IMR-90 (cell line): ENCODE data around the gene TRAT1. TPM values are rescaled to one million over a fixed set of nuclear protein-coding genes. Genes with fewer than 3 reads are reported as not detected.

Experiments used
- ATAC-seq: fragments of 200-7000 bp; cut with Tn5 transposase; 2 replicates; pipeline ENCODE4 v1.9.1; 2020; ENCODE audit warnings: low read depth, mild to moderate bottlenecking, moderate library complexity
- BruUV-seq: library from RNA; stranded (reverse); fragments of 400-500 nt; replicated peaks from 2 replicates; lab custom pipeline; 2021; lab: Mats Ljungman, UMichigan
- CTCF ChIA-PET: fragments of 300-600 bp; formaldehyde crosslinking; extraction: SDS; loops from one replicate; lab custom pipeline; 2021; ENCODE audit warnings: antibody characterized with exemption; lab: Yijun Ruan, JAX
- POLR2A ChIA-PET: fragments of 300-600 bp; sonication (Branson Sonifier 250); formaldehyde crosslinking; loops from one replicate; lab custom pipeline; 2022; ENCODE audit warnings: antibody characterized with exemption; ENCODE audit not compliant: unreplicated experiment; lab: Charles Lee
- DNase-seq: peaks from one replicate; pipeline ENCODE4 v3.0.0; 2013
- H2AFZ ChIP-seq: replicated peaks from 2 replicates; pipeline ENCODE3; 2013; ENCODE audit warnings: low read length, mild to moderate bottlenecking; ENCODE audit not compliant: poor library complexity
- H2AK5ac ChIP-seq: 2 replicates; pipeline ENCODE4 v1.6.1; 2013; ENCODE audit warnings: low read depth, low read length, inconsistent platforms
- H2AK9ac ChIP-seq: replicated peaks from 2 replicates; pipeline ENCODE3; 2013; ENCODE audit warnings: mild to moderate bottlenecking, low read depth, low read length, moderate library complexity; ENCODE audit not compliant: poor library complexity
- H2BK120ac ChIP-seq: 2 replicates; pipeline ENCODE4 v1.6.1; 2013; ENCODE audit warnings: low read depth, low read length, inconsistent platforms
- H2BK15ac ChIP-seq: 3 replicates; pipeline ENCODE4 v1.6.1; 2013; ENCODE audit warnings: low read depth, low read length, inconsistent platforms
- H2BK20ac ChIP-seq: 2 replicates; pipeline ENCODE4 v1.6.1; 2013; ENCODE audit warnings: low read depth, mild to moderate bottlenecking, inconsistent platforms, low read length, moderate library complexity
- H2BK5ac ChIP-seq: 2 replicates; pipeline ENCODE4 v1.6.1; 2013; ENCODE audit warnings: mild to moderate bottlenecking, low read depth, low read length, inconsistent platforms; ENCODE audit not compliant: poor library complexity, severe bottlenecking
- H3K14ac ChIP-seq: replicated peaks from 2 replicates; pipeline ENCODE4 v1.6.1; 2013; ENCODE audit warnings: low read depth, low read length, inconsistent platforms
- H3K18ac ChIP-seq: 2 replicates; pipeline ENCODE4 v1.6.1; 2013; ENCODE audit warnings: low read depth, low read length, control low read depth
- H3K23ac ChIP-seq: 2 replicates; pipeline ENCODE4 v1.6.1; 2013; ENCODE audit warnings: low read depth, low read length, inconsistent platforms
- H3K27ac ChIP-seq: 2 replicates; pipeline ENCODE4 v1.5.1; 2013; ENCODE audit warnings: mild to moderate bottlenecking, control low read depth, low read length; ENCODE audit not compliant: insufficient read depth
- H3K27me3 ChIP-seq: 2 replicates; pipeline ENCODE4 v1.6.1; 2013; ENCODE audit warnings: low read length; ENCODE audit not compliant: control insufficient read depth, insufficient read depth
- H3K36me3 ChIP-seq: 2 replicates; pipeline ENCODE4 v1.6.1; 2013; ENCODE audit warnings: low read length, mixed read lengths; ENCODE audit not compliant: control insufficient read depth, insufficient read depth
- H3K4ac ChIP-seq: 2 replicates; pipeline ENCODE4 v1.6.1; 2013; ENCODE audit warnings: low read depth, low read length, inconsistent platforms
- H3K4me1 ChIP-seq: 2 replicates; pipeline ENCODE4 v1.6.1; 2013; ENCODE audit warnings: low read length, mixed read lengths; ENCODE audit not compliant: control insufficient read depth, insufficient read depth
- H3K4me2 ChIP-seq: 2 replicates; pipeline ENCODE4 v1.6.1; 2013; ENCODE audit warnings: low read depth, mild to moderate bottlenecking, control low read depth, low read length, moderate library complexity
- H3K4me3 ChIP-seq: 2 replicates; pipeline ENCODE4 v1.5.1; 2013; ENCODE audit warnings: low read depth, mild to moderate bottlenecking, control low read depth, low read length, moderate library complexity; ENCODE audit not compliant: insufficient read depth
- H3K56ac ChIP-seq: 2 replicates; pipeline ENCODE4 v1.6.1; 2013; ENCODE audit warnings: low read length, inconsistent platforms; ENCODE audit not compliant: insufficient read depth; ENCODE audit errors: extremely low read depth
- H3K79me1 ChIP-seq, 2 experiments: 2 replicates each; pipeline ENCODE4 v1.6.1; 2013; ENCODE audit warnings: low read length in 2 of 2, inconsistent platforms in 1 of 2, low read depth in 1 of 2
- H3K9ac ChIP-seq: 2 replicates; pipeline ENCODE4 v1.6.1; 2013; ENCODE audit warnings: low read depth, low read length, control low read depth
- H3K9me1 ChIP-seq: 2 replicates; pipeline ENCODE4 v1.6.1; 2013; ENCODE audit warnings: low read length, inconsistent platforms; ENCODE audit not compliant: insufficient read depth
- H3K9me3 ChIP-seq: 2 replicates; pipeline ENCODE4 v1.6.1; 2013; ENCODE audit warnings: low read length; ENCODE audit not compliant: control insufficient read depth, insufficient read depth
- H4K20me1 ChIP-seq: 2 replicates; pipeline ENCODE4 v1.6.1; 2013; ENCODE audit warnings: low read length, inconsistent platforms; ENCODE audit not compliant: insufficient read depth
- H4K5ac ChIP-seq: 2 replicates; pipeline ENCODE4 v1.6.1; 2013; ENCODE audit warnings: mild to moderate bottlenecking, low read depth, low read length, control low read depth
- H4K8ac ChIP-seq, 2 experiments: 2 replicates each; pipeline ENCODE4 v1.6.1; 2013; ENCODE audit warnings: low read depth in 2 of 2, low read length in 2 of 2, control low read depth in 1 of 2, inconsistent platforms in 1 of 2
- H4K91ac ChIP-seq: 2 replicates; pipeline ENCODE4 v1.6.1; 2013; ENCODE audit warnings: low read depth, low read length, inconsistent platforms; ENCODE audit not compliant: insufficient read depth
- BHLHE40 ChIP-seq: fragments of 150-350 bp; IDR thresholded peaks from 2 replicates; pipeline ENCODE4 v1.6.1; 2016; ENCODE audit warnings: mild to moderate bottlenecking, low read depth, low read length
- CEBPB ChIP-seq: IDR thresholded peaks from 2 replicates; pipeline ENCODE4 v1.6.1; 2012; ENCODE audit warnings: low read depth, low read length, improper control_type of control experiment
- CHD1 ChIP-seq: IDR thresholded peaks from 2 replicates; pipeline ENCODE4 v1.6.1; 2012; ENCODE audit warnings: low read depth, low read length, improper control_type of control experiment
- CTCF ChIP-seq: conservative IDR thresholded peaks from 2 replicates; pipeline ENCODE4 v1.5.1; 2012; ENCODE audit warnings: mild to moderate bottlenecking, low read depth, low read length, improper control_type of control experiment
- ELK1 ChIP-seq: fragments of 150-350 bp; IDR thresholded peaks from 2 replicates; pipeline ENCODE4 v1.6.1; 2016; ENCODE audit warnings: low read depth, mild to moderate bottlenecking, low read length, moderate library complexity, borderline replicate concordance
- FOS ChIP-seq: fragments of 150-350 bp; IDR thresholded peaks from 2 replicates; pipeline ENCODE4 v1.6.1; 2016; ENCODE audit warnings: low read depth, low read length
- MAFK ChIP-seq: IDR thresholded peaks from 2 replicates; pipeline ENCODE4 v1.6.1; 2012; ENCODE audit warnings: low read depth, low read length, improper control_type of control experiment
- MAZ ChIP-seq: IDR thresholded peaks from 2 replicates; pipeline ENCODE4 v1.6.1; 2012; ENCODE audit warnings: low read depth, mild to moderate bottlenecking, low read length, improper control_type of control experiment, moderate library complexity, borderline replicate concordance
- MXI1 ChIP-seq: IDR thresholded peaks from 2 replicates; pipeline ENCODE4 v1.6.1; 2012; ENCODE audit warnings: low read depth, mild to moderate bottlenecking, low read length, moderate library complexity, borderline replicate concordance
- NFE2L2 ChIP-seq: fragments of 150-350 bp; IDR thresholded peaks from 2 replicates; pipeline ENCODE4 v1.6.1; 2016; ENCODE audit warnings: low read depth, mild to moderate bottlenecking, low read length
- RAD21 ChIP-seq: IDR thresholded peaks from 2 replicates; pipeline ENCODE4 v1.6.1; 2012; ENCODE audit warnings: low read length, improper control_type of control experiment
- RCOR1 ChIP-seq: IDR thresholded peaks from 2 replicates; pipeline ENCODE4 v1.6.1; 2012; ENCODE audit warnings: mild to moderate bottlenecking, low read length, improper control_type of control experiment; ENCODE audit not compliant: insufficient replicate concordance
- RFX5 ChIP-seq: IDR thresholded peaks from 2 replicates; pipeline ENCODE4 v1.8.0; 2012; ENCODE audit warnings: low read depth, mild to moderate bottlenecking, low read length, moderate library complexity
- SMC3 ChIP-seq: fragments of 150-350 bp; IDR thresholded peaks from 2 replicates; pipeline ENCODE4 v1.6.1; 2016; ENCODE audit warnings: low read depth, mild to moderate bottlenecking, antibody characterized with exemption, low read length, moderate library complexity
- USF2 ChIP-seq: fragments of 150-350 bp; IDR thresholded peaks from 2 replicates; pipeline ENCODE4 v1.6.1; 2017; ENCODE audit warnings: mild to moderate bottlenecking, antibody characterized with exemption, low read length, low read depth
- WGBS, 2 experiments: methylation state at CpG; one replicate each; pipeline versions ENCODE4 v1.1.5 to v1.1.7; 2013; ENCODE audit warnings: missing lambda C conversion rate in 2 of 2; ENCODE audit not compliant: insufficient read length in 1 of 2; ENCODE audit errors: extremely low coverage in 2 of 2; 5-methylcytosine and 5-hydroxymethylcytosine counted together
- dilution Hi-C: fragments of 300-500 bp; cut with HindIII; formaldehyde crosslinking; loops from one replicate; pipeline ENCODE4 v1.14.3; 2018; ENCODE audit warnings: low sequenced_read_pairs; ENCODE audit not compliant: unreplicated experiment
- in situ Hi-C: fragments of 300-500 bp; cut with MboI; formaldehyde crosslinking; loops from 3 replicates; pipeline ENCODE4 v1.14.3; 2019; ENCODE audit warnings: low sequenced_read_pairs, inconsistent platforms, mixed read lengths
- intact Hi-C: fragments of 100-400 bp; cut with micrococcal nuclease; formaldehyde crosslinking; loops from 2 replicates; pipeline ENCODE4 v1.10.0; 2022
- polyA plus RNA-seq, 3 experiments: library from polyadenylated mRNA; depleted of rRNA; stranded (reverse); fragments of >200 nt; gene quantifications; 2 replicates each; pipeline ENCODE4 v1.2.3, GENCODE V29; 2012; ENCODE audit warnings: low replicate concordance in 1 of 3
- total RNA-seq: library from RNA; depleted of rRNA; stranded (reverse); fragments of >200 nt; gene quantifications from 2 replicates; pipeline ENCODE4 v1.2.3, GENCODE V29; 2012

Gene TRAT1
- total and polyA plus RNA-seq, 2 of the 4 experiments (the other 2 are of a cell fraction), result not detected

- H2BK20ac ChIP-seq, result no peak overlapping the region
- H3K27me3 ChIP-seq, result no peaks in the 10 kb centered on the region
- H2AFZ ChIP-seq, result no peak overlapping the region
- no peak for DNase-seq
- no CpG with 5 or more reads among the region's 2 CpGs for WGBS, 2 experiments
- H3K56ac ChIP-seq, result no peak overlapping the region
- H3K18ac ChIP-seq, result no peak overlapping the region
- no TSS peak for BruUV-seq
- H3K9me1 ChIP-seq, result no peaks in the 10 kb centered on the region
- no peak overlapping the region for H2BK120ac ChIP-seq
- ATAC-seq, result no peak
- intact Hi-C loops, result no loop called here
- no peak overlapping the region for H2BK5ac ChIP-seq
- H3K4ac ChIP-seq, result no peak overlapping the region
- no peak overlapping the region for H3K27ac ChIP-seq
- ChIA-PET POLR2A (no interaction called here), CTCF (interaction anchor here (0.9 kb wide), 1 partner anchor 84 kb away, joined by 3 read pairs; no protein-coding TSS in a partner anchor)
- H4K8ac ChIP-seq, result no peak overlapping the region
- no peak overlapping the region for H4K91ac ChIP-seq
- H3K4me1 ChIP-seq, result no peaks in the 10 kb centered on the region
- no peaks in the 10 kb centered on the region for H3K9me3 ChIP-seq
- no peak overlapping the region for H2AK9ac ChIP-seq
- H2AK5ac ChIP-seq, result no peak overlapping the region
- no peak overlapping the region for H3K14ac ChIP-seq
- in situ Hi-C loops, result no loop called here
- no peak overlapping the region for H3K4me3 ChIP-seq
- H3K79me1 ChIP-seq, result no peaks in the 10 kb centered on the region
- dilution Hi-C loops, result no loop called here
- no peaks in the 10 kb centered on the region for H3K36me3 ChIP-seq
- H3K9ac ChIP-seq, result no peak overlapping the region
- H3K23ac ChIP-seq, result no peak overlapping the region
- H3K4me2 ChIP-seq, result no peak overlapping the region
- no peak overlapping the region for H2BK15ac ChIP-seq
- H4K20me1 ChIP-seq, result no peaks in the 10 kb centered on the region
- no peak overlapping the region for H4K5ac ChIP-seq
- TF ChIP-seq RAD21, result no peak
- TF ChIP-seq ELK1, result no peak
- TF ChIP-seq CTCF, result no peak
- no peak for TF ChIP-seq RCOR1
- TF ChIP-seq RFX5, result no peak
- no peak for TF ChIP-seq FOS
- no peak for TF ChIP-seq MAFK
- no peak for TF ChIP-seq BHLHE40
- TF ChIP-seq CEBPB, result no peak
- TF ChIP-seq USF2, result no peak
- no peak for TF ChIP-seq SMC3
- TF ChIP-seq NFE2L2, result no peak
- TF ChIP-seq MXI1, result no peak
- no peak for TF ChIP-seq MAZ
- no peak for TF ChIP-seq CHD1
Measured at GRCh38 chr3:108804437-108804836, 18.1 kb upstream of the TRAT1 start.
